NCI-H69 (cell line): ENCODE measurements around the gene MAU2.
"Not testable (repeated sequence)": the region's sequence is repeated elsewhere in the genome, so short reads cannot be mapped to it uniquely, and the experiment has no call there.

Experiments used
- DNase-seq: peaks from one replicate; lab custom pipeline; 2025; lab: John Stamatoyannopoulos, UW

MAU2 gene

DNA sequence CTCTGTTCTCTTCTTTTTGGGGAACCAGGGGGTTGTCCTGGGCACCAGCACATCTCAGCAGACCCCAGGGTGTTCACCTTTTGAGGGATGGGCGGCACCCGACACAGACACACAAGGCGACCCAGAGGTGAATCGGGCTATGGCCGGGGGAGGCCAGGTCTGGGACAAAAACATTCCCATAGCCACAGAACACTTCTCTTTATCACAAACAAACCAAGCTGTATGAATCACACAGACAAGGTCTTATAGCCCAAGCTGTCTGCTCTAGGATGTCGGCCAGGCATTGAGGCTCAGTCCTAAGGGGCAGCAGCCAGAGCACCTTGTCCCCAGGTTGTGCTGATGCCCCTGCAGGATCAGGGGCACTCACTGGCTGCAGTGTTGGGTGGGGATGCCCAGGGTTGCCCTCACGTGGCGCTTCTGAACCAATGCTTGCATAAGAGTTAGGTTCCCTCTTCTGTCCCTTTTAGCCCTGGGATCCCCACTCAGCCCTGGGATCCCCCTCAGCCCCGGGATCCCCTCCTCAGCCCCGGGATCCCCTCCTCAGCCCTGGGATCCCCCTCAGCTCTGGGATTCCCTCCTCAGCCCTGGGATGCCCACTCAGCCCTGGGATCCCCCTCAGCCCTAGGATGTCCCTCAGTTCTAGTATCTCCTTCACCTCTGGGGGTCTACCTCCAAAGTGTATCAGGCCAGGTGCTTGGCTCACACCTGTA lies 26.9 kb downstream of the MAU2 start:
- DNase-seq = no peak

GRCh38 chr19:19348266-19348665 lies 27.6 kb downstream of the MAU2 start:
- no peak for DNase-seq

DNA sequence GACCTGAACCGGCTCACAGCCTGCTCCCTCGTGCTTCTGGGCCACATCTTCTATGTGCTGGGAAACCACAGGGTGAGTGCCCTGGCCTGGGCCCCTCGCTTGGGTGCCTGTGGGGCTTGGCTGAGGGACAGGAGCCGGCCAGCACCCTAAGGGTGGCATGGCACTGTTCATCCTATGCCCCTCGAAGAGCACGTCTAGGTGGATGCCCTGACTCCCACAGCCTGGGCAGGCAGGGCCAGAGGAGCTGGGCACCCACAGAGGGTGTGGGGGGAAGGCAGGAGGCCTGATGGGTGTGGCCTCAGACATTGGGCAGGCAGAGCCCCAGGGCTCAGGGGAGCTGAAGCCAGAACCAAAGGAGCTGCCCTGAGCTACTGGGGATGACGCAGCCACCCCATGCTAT lies 28.7 kb downstream of the MAU2 start:
- no peak for DNase-seq

GRCh38 chr19:19350756-19351155 lies 30.1 kb downstream of the MAU2 start:
- not testable (repeated sequence) for DNase-seq

DNA sequence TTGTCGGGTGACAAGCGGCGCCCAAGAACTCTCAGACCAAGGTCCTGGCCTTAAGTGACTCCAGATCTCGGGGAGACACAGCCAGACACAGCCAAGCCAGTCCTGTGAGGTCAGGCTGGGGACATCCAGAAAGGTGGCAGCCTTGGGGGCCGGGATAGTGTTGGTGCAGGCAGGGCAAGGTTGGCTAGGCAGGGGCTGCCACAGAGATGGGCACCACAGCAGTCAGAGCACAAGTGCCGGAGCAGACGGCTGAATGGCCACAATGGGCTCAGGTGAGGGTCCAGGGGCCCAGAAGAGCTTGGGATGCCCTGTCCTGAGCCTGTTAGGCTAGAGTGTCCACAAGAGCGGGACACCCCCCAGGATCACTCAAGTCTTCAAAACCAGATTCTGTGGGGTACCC lies 32.2 kb downstream of the MAU2 start:
- no peak for DNase-seq

- no peak for DNase-seq
Measured at GRCh38 chr19:19354007-19354406, 33.4 kb downstream of the MAU2 start.

DNA sequence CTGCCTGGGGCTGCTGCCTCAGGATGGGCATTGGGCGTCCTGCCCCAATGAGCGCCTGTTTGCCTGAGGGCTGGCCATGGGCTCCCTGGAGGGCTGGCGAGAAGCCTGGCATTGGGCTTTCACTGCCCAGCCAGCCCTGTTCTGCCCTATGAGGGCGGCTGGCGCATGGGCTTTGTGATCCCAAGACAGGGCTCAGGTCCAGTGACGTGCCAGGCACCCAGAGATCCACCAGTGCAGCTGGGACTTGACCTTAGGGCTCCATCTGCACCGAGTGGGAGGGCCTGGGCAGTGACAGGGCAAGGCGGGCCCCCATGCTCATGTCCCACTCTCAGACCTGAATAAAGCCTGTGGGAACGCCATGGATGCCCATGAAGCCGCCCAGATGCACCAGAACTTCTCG lies 34.3 kb downstream of the MAU2 start:
- DNase-seq = no peak

DNA sequence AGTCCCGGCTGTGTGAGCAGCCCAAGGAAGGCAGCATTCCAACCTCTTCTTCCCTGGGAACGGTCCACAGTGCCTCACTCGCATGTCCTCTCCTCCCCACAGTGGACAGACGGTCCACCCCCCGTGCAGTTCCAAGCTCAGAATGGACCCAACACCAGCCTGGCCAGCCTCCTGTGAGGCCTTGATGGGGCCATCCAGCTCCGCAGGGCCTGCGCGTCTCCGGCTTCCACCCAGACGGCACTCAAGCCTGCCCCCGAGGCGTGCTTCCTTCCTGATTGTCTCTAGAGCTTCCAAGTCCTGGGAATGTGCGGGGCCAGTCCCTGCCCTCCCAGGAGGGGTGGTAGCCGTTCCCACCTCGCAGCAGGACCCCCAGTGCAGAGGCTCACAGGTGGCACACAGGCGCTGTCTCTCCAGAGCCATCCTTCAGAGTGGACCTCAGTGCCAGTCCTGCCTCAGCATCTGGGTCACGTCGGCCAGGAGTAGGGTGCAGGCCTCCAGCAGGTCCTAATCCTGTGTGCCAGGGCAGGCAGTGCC lies 35.0 kb downstream of the MAU2 start:
- no peak for DNase-seq

DNA sequence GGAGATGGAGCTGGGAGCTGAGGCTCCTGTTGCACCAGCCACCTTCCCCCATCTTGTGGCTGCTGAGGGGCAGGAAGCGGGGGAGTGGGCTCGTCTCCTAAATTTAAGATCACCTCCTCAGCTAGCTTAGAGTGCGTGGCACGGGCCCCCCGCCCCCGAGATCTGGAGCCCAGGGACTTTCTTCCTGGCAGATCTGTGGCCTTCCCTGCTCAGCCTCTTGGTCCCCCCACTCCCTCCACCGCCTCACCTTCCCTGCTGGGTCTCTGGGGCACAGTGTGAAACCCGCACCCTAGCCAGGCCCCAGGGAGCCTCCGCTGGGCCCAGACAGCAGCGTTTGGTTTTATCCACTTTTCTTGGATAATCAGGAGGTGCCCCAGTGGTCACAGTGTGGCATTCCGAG lies 35.9 kb downstream of the MAU2 start:
- no peak for DNase-seq

DNA sequence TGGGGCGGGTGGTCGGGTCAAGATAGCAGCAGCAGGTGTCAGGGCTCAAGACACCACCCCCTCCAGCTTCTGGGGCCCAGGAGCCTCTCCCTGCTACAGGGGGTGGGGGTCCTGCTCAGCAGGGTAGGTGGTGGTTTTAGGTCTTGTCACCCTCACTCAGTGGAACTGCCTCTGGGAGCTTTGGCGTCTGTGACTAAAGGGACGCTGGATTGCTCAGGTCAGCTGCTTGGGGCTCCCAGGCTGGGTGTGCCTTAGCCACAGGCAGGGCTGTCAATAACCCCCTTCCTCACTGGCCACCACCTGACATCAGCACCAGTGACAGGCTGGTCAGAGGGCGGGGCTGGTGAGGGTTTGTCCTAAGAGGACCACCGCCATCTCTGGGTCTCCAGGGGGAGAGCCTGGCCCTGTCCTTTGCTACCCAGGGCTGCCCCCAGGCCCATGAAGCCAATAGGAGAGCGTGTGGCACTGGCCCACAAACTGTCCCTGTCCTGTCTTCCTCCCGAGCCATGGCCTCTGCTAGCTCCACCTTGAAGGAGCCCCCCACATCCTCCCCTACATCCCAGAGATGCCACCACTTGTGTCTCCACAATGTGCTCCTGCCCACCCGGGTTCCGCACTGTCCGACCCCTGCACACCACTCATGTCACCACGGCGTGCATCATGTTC lies 36.4 kb downstream of the MAU2 start:
- DNase-seq = no peak

DNA sequence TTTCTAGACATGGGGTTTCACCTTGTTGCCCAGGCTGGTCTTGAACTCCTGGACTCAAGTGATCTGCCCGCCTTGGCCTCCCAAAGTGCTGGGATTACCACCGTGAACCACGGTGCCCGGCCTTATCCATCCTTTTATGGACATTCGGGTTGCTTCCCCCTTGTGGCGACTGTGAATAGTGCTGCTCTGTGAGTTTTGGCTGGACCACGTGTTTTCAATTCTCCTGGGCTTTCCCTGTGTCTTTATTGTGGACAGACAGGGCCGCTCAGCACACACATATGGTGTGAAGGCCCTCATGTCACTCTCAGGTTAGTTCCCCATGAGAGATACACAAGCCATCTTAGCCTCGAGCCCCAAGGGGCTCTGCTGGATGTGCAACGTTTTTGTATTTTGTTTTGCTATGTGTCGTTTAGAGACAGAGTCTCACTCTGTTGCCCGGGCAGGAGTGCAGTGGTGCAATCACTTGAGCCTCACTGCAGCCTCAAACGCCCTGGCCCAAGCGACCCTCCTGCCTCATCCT lies 40.5 kb downstream of the MAU2 start:
- peak; percentile 94 for DNase-seq

DNA sequence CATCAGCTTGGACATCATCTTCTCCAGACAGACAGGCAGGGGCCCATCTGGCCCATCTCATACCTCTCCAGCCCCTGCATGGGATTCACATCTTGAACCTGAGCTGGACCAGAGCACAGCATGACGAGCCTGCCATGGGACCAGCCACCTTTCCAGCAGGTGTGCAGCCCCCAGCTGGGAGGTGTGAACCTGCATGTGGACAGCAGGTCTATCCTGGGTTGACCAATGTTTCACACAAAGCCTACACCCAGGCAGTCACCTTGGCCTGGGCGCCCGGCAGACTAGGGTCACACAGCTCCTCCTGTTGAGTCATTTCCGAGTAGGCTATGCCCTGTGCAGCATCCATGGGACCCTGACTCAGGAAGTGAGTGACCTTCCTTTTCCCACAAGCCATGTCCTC lies 41.4 kb downstream of the MAU2 start:
- no peak for DNase-seq

DNA sequence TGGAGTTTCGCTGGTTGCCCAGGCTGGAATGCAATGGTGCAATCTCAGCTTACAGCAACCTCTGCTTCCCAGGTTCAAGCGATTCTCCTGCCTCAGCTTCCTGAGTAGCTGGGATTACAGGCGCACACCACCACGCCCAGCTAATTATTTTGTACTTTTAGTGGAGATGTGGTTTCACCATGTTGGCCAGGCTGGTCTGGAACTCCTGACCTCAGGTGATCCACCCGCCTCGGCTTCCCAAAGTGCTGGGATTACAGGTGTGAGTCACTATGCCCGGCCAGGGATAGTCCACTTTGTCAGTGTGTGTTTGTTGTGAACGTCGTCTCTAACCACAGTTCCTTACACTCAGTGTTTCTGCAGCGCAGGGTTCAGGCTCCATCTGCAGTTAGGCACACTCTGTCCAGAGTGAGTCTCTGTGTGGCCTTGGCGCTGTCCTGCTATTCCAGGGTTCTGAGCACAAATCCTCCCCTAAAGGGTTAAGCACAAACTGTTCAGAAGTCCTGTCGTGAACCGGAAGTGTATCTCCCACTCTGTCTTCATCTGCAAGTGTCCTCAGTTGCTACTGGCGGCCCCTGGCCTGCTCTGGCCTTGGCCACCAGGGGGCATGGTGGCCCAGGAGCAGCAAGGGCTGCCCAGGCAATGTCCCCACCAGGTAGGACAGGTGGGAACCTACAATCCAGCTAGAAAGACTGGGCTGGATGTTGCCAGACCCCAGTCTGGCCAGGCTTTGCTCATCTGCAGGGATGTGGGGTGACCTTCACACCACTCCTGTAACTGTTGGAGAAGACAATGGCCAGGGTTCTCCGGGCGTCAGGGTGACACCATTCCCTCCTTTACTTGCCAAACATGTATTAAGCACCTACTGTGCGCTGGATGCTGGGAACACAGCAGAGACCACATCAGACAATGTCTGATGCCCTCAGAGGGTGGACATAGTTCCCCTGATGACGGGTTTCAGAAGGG lies 46.1 kb downstream of the MAU2 start:
- peak; percentile 90 for DNase-seq

GRCh38 chr19:19368087-19368486 lies 47.5 kb downstream of the MAU2 start:
- DNase-seq = no peak

- no peak for DNase-seq
Measured at GRCh38 chr19:19371059-19371458, 50.4 kb downstream of the MAU2 start.

DNA sequence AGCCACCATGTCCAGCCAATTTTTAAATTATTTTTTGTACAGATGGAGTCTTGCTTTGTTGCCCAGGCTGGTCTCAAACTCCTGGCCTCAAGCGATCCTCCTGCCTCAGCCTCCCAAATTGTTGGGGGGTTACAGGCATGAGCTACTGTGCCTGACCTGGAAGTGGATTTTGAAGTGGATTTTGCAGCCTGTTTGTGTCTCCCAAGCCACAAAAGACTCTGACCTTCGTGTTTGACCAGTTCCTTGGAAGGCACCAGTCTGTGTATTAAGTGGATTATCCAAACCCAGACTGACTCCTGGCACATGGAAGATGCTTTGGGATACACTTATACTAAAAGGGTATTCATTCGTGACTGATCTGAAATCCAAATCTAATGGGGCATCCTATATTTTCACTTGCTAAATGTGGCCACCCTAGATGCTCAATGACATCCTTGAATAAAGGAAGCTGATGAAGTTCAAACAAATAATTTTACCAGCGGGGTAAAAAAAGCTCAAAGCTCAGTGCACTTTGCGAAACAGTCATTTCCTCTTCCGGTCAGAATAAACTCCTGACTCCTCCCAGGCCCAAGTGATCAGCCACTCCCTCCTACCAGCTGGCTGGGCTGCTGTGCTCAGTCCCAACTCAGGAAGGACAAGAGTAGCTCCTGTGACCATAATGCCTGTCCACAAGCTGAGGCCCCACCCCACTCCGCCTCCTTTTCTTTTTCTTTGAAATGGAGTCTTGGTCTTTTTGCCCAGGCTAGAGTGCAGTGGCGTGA lies 52.2 kb downstream of the MAU2 start:
- DNase-seq = peak; percentile 72

DNA sequence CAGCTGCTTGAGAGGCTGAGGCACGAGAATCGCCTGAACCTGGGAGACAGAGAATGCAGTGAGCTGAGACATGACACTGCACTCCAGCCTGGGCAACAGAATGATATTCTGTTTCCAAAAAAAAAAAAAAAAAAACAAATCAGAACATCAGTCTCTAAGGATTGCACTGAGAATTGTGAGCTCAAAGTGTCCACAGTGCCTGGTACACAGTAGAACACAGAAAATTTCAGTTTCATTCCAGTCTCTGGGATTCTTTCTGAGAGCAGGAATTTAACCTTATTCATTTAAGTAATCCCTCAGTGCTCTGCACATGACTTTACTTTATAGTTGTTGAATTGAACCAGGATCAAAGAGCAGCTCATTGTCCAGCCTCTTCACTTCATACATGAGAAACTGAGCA lies 58.9 kb downstream of the MAU2 start:
- DNase-seq = no peak

GRCh38 chr19:19380316-19380715 lies 59.7 kb downstream of the MAU2 start:
- not testable (repeated sequence) for DNase-seq

GRCh38 chr19:19381007-19381926 lies 60.6 kb downstream of the MAU2 start:
- DNase-seq = peak; percentile 61

DNA sequence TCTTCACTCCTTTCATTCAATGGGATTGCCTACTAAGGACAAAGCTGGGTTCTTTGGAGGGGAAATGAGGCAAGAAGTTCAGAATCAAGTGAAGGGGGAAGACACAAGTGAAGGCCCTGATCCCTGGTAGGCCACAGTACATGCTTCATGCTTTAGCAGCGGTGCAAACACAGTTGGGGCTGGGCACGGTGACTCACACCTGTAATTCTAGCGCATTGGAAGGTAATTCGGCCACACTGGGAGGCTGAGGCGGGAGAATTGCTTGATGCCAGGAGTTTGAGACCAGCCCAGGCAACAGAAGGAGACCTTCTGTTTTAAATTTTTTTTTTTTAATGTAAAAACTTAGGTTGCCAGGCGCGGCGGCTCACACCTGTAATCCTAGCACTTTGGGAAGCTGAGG lies 61.5 kb downstream of the MAU2 start:
- peak; percentile 58 for DNase-seq
